HepG2 (cell line): ENCODE measurements around the gene CEP131. TPM values are rescaled to one million over a fixed set of nuclear protein-coding genes. Genes with fewer than 3 reads are reported as not detected.

Experiments
- ELF1 ChIP-seq: sonication (generic); formaldehyde crosslinking; IDR thresholded peaks from 2 replicates; pipeline ENCODE4 v1.4.0; 2020; ENCODE audit warnings: missing genetic modification reagents
- HOXA7 ChIP-seq: sonication (generic); formaldehyde crosslinking; IDR thresholded peaks from 2 replicates; pipeline ENCODE4 v1.8.1; 2022; ENCODE audit warnings: mild to moderate bottlenecking, missing genetic modification reagents, moderate library complexity
- RXRA ChIP-seq: sonication (generic); formaldehyde crosslinking; IDR thresholded peaks from 2 replicates; pipeline ENCODE4 v1.5.1; 2020; ENCODE audit warnings: missing genetic modification reagents
- polyA plus RNA-seq, 8 experiments: library from polyadenylated mRNA; depleted of rRNA in 3 of 8; stranded (reverse) in 7 of 8; unstranded in 1 of 8; fragments of >200 nt; fragmentation: Illumina TruSeq in 4 of 8; extraction: Trizol in 4 of 8; gene quantifications; 2 replicates each; pipeline versions ENCODE4 v1.2.1 to v1.2.3, GENCODE V29; 2011 to 2016; ENCODE audit warnings: low read depth in 4 of 8, missing spikeins in 1 of 8, mixed read lengths in 1 of 8; ENCODE audit not compliant: insufficient read depth in 1 of 8
- total RNA-seq, 5 experiments: library from RNA; depleted of rRNA; stranded (reverse); fragments of >200 nt; fragmentation: Illumina TruSeq; extraction: Trizol; gene quantifications; 2 replicates each; pipeline ENCODE4 v1.2.3, GENCODE V29; 2016; ENCODE audit warnings: low read depth in 1 of 5
- TF ChIP-seq, protein P1 (sequence below): sonication (generic); formaldehyde crosslinking; IDR thresholded peaks from 2 replicates; pipeline ENCODE4 v1.8.1; 2023; ENCODE audit warnings: mild to moderate bottlenecking, inconsistent platforms, moderate library complexity, missing genetic modification reagents, borderline replicate concordance
- TF ChIP-seq, protein P2 (sequence below): IDR thresholded peaks from 2 replicates; pipeline ENCODE4 v1.6.1; 2016; ENCODE audit warnings: low read depth, control low read depth
- TF ChIP-seq, protein P3 (sequence below): sonication (generic); formaldehyde crosslinking; IDR thresholded peaks from 2 replicates; pipeline ENCODE4 v1.4.0; 2020; ENCODE audit warnings: mild to moderate bottlenecking, missing genetic modification reagents
- TF ChIP-seq, protein P4 (sequence below): sonication (generic); formaldehyde crosslinking; IDR thresholded peaks from 2 replicates; pipeline ENCODE4 v1.4.0; 2020; ENCODE audit warnings: missing genetic modification reagents
- TF ChIP-seq, protein P5 (sequence below): sonication (generic); formaldehyde crosslinking; IDR thresholded peaks from 2 replicates; pipeline ENCODE4 v1.5.0; 2020; ENCODE audit warnings: missing genetic modification reagents, mild to moderate bottlenecking, borderline replicate concordance
- TF ChIP-seq, protein P6 (sequence below): IDR thresholded peaks from 2 replicates; pipeline ENCODE4 v1.6.1; 2016; ENCODE audit warnings: mild to moderate bottlenecking
- TF ChIP-seq, protein P7 (sequence below): sonication (generic); formaldehyde crosslinking; IDR thresholded peaks from 2 replicates; pipeline ENCODE4 v1.5.0; 2020; ENCODE audit warnings: mild to moderate bottlenecking, missing genetic modification reagents

The CEP131 gene
- total and polyA plus RNA-seq, 2 of the 13 experiments (the other 11 are each of a cell fraction or from before 2014, with no cell fraction given), result 5.0 to 16.8 TPM

DNA sequence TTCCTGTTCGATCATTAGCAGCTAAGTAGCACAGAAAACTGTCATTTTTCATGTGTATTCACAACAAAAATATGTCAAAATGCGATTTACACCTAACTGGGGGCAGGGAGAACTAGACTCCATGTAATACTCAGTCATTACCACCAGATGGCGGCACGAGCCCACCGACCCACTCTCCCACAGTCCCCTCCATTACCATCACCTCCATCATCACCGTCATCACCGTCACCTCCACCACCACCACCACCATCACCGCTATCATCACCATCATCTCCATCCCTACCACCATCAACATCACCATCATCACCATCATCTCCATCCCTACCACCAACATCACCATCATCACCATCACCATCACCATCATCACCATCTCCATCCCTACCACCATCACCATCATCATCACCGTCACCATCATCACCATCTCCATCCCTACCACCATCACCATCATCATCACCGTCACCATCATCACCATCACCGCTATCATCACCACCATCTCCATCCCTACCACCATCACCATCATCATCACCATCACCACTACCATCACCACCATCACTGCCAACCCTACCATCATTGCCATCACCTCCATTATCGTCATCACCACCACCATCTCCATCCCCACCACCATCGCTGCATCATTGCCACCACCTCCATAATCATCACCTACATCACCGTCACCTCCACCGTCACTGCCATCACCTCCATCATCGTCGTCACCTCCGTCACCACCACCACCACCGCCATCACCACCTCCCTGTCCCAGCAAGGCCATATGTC lies 30.8 kb upstream of the CEP131 start (continued):
- peak; percentile 77; the same call in 1 of the 2 replicates for TF ChIP-seq HOXA7 (CRISPR knock-in tag)
- TF ChIP-seq, protein P1, sequence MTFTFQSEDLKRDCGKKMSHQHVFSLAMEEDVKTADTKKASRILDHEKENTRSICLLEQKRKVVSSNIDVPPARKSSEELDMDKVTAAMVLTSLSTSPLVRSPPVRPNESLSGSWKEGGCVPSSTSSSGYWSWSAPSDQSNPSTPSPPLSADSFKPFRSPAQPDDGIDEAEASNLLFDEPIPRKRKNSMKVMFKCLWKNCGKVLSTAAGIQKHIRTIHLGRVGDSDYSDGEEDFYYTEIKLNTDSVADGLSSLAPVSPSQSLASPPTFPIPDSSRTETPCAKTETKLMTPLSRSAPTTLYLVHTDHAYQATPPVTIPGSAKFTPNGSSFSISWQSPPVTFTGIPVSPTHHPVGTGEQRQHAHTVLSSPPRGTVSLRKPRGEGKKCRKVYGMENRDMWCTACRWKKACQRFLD (CRISPR knock-in tag), result no peak
- TF ChIP-seq, protein P2, sequence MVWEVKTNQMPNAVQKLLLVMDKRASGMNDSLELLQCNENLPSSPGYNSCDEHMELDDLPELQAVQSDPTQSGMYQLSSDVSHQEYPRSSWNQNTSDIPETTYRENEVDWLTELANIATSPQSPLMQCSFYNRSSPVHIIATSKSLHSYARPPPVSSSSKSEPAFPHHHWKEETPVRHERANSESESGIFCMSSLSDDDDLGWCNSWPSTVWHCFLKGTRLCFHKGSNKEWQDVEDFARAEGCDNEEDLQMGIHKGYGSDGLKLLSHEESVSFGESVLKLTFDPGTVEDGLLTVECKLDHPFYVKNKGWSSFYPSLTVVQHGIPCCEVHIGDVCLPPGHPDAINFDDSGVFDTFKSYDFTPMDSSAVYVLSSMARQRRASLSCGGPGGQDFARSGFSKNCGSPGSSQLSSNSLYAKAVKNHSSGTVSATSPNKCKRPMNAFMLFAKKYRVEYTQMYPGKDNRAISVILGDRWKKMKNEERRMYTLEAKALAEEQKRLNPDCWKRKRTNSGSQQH (CRISPR knock-in tag), result no peak
- TF ChIP-seq RXRA (CRISPR knock-in tag), result no peak
- TF ChIP-seq, protein P3, sequence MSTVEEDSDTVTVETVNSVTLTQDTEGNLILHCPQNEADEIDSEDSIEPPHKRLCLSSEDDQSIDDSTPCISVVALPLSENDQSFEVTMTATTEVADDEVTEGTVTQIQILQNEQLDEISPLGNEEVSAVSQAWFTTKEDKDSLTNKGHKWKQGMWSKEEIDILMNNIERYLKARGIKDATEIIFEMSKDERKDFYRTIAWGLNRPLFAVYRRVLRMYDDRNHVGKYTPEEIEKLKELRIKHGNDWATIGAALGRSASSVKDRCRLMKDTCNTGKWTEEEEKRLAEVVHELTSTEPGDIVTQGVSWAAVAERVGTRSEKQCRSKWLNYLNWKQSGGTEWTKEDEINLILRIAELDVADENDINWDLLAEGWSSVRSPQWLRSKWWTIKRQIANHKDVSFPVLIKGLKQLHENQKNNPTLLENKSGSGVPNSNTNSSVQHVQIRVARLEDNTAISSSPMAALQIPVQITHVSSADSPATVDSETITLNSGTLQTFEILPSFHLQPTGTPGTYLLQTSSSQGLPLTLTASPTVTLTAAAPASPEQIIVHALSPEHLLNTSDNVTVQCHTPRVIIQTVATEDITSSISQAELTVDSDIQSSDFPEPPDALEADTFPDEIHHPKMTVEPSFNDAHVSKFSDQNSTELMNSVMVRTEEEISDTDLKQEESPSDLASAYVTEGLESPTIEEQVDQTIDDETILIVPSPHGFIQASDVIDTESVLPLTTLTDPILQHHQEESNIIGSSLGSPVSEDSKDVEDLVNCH, result no peak
- TF ChIP-seq, protein P4, sequence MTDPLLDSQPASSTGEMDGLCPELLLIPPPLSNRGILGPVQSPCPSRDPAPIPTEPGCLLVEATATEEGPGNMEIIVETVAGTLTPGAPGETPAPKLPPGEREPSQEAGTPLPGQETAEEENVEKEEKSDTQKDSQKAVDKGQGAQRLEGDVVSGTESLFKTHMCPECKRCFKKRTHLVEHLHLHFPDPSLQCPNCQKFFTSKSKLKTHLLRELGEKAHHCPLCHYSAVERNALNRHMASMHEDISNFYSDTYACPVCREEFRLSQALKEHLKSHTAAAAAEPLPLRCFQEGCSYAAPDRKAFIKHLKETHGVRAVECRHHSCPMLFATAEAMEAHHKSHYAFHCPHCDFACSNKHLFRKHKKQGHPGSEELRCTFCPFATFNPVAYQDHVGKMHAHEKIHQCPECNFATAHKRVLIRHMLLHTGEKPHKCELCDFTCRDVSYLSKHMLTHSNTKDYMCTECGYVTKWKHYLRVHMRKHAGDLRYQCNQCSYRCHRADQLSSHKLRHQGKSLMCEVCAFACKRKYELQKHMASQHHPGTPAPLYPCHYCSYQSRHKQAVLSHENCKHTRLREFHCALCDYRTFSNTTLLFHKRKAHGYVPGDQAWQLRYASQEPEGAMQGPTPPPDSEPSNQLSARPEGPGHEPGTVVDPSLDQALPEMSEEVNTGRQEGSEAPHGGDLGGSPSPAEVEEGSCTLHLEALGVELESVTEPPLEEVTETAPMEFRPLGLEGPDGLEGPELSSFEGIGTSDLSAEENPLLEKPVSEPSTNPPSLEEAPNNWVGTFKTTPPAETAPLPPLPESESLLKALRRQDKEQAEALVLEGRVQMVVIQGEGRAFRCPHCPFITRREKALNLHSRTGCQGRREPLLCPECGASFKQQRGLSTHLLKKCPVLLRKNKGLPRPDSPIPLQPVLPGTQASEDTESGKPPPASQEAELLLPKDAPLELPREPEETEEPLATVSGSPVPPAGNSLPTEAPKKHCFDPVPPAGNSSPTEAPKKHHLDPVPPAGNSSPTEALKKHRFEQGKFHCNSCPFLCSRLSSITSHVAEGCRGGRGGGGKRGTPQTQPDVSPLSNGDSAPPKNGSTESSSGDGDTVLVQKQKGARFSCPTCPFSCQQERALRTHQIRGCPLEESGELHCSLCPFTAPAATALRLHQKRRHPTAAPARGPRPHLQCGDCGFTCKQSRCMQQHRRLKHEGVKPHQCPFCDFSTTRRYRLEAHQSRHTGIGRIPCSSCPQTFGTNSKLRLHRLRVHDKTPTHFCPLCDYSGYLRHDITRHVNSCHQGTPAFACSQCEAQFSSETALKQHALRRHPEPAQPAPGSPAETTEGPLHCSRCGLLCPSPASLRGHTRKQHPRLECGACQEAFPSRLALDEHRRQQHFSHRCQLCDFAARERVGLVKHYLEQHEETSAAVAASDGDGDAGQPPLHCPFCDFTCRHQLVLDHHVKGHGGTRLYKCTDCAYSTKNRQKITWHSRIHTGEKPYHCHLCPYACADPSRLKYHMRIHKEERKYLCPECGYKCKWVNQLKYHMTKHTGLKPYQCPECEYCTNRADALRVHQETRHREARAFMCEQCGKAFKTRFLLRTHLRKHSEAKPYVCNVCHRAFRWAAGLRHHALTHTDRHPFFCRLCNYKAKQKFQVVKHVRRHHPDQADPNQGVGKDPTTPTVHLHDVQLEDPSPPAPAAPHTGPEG (CRISPR knock-in tag), result peak; percentile 98
- TF ChIP-seq, protein P5, sequence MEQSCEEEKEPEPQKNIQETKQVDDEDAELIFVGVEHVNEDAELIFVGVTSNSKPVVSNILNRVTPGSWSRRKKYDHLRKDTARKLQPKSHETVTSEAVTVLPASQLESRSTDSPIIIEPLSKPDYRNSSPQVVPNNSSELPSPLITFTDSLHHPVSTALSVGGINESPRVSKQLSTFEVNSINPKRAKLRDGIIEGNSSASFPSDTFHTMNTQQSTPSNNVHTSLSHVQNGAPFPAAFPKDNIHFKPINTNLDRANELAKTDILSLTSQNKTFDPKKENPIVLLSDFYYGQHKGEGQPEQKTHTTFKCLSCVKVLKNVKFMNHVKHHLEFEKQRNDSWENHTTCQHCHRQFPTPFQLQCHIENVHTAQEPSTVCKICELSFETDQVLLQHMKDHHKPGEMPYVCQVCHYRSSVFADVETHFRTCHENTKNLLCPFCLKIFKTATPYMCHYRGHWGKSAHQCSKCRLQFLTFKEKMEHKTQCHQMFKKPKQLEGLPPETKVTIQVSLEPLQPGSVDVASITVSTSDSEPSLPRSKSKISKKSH, result no peak; the same call in 1 of the 2 replicates
- TF ChIP-seq, protein P6, sequence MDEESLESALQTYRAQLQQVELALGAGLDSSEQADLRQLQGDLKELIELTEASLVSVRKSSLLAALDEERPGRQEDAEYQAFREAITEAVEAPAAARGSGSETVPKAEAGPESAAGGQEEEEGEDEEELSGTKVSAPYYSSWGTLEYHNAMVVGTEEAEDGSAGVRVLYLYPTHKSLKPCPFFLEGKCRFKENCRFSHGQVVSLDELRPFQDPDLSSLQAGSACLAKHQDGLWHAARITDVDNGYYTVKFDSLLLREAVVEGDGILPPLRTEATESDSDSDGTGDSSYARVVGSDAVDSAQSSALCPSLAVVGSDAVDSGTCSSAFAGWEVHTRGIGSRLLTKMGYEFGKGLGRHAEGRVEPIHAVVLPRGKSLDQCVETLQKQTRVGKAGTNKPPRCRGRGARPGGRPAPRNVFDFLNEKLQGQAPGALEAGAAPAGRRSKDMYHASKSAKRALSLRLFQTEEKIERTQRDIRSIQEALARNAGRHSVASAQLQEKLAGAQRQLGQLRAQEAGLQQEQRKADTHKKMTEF (CRISPR knock-in tag), result no peak
- no peak for TF ChIP-seq ELF1
- TF ChIP-seq, protein P7, sequence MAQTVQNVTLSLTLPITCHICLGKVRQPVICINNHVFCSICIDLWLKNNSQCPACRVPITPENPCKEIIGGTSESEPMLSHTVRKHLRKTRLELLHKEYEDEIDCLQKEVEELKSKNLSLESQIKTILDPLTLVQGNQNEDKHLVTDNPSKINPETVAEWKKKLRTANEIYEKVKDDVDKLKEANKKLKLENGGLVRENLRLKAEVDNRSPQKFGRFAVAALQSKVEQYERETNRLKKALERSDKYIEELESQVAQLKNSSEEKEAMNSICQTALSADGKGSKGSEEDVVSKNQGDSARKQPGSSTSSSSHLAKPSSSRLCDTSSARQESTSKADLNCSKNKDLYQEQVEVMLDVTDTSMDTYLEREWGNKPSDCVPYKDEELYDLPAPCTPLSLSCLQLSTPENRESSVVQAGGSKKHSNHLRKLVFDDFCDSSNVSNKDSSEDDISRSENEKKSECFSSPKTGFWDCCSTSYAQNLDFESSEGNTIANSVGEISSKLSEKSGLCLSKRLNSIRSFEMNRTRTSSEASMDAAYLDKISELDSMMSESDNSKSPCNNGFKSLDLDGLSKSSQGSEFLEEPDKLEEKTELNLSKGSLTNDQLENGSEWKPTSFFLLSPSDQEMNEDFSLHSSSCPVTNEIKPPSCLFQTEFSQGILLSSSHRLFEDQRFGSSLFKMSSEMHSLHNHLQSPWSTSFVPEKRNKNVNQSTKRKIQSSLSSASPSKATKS (CRISPR knock-in tag), result no peak
